GM23338 (cell line): Measurements from ENCODE around the gene BCR. TPM values are rescaled to one million over a fixed set of nuclear protein-coding genes. Genes with fewer than 3 reads are reported as not detected.

ENCODE experiments used
- ATAC-seq: fragments of 200-7000 bp; cut with Tn5 transposase; 3 replicates; pipeline ENCODE4 v1.9.1; 2020
- DNase-seq: peaks from one replicate; pipeline ENCODE4 v3.0.0-alpha.2; 2015; ENCODE audit warnings: low spot score
- H2AFZ ChIP-seq: fragments of 200-600 bp; sonication (generic); 2 replicates; pipeline ENCODE4 v1.8.0; 2016; ENCODE audit warnings: antibody characterized with exemption, mild to moderate bottlenecking, moderate library complexity
- H3F3A ChIP-seq: fragments of 200-600 bp; sonication (generic); replicated peaks from 2 replicates; pipeline ENCODE4 v1.8.0; 2017; ENCODE audit warnings: antibody characterized with exemption, mixed run types, low read depth
- H3K27ac ChIP-seq: fragments of 200-600 bp; sonication (generic); 2 replicates; pipeline ENCODE4 v1.6.1; 2016; ENCODE audit warnings: low read depth
- H3K27me3 ChIP-seq: fragments of 200-600 bp; sonication (generic); 2 replicates; pipeline ENCODE4 v1.8.0; 2016; ENCODE audit warnings: mild to moderate bottlenecking, mixed run types, moderate library complexity; ENCODE audit not compliant: insufficient read depth
- H3K36me3 ChIP-seq: fragments of 200-600 bp; sonication (generic); 2 replicates; pipeline ENCODE4 v1.8.0; 2016; ENCODE audit warnings: mild to moderate bottlenecking; ENCODE audit not compliant: insufficient read depth
- H3K4me1 ChIP-seq: fragments of 200-600 bp; sonication (generic); 2 replicates; pipeline ENCODE4 v1.8.0; 2016; ENCODE audit warnings: mild to moderate bottlenecking, moderate library complexity; ENCODE audit not compliant: insufficient read depth
- H3K4me2 ChIP-seq: fragments of 200-600 bp; sonication (generic); 2 replicates; pipeline ENCODE4 v1.7.1; 2017; ENCODE audit warnings: mixed run types
- H3K4me3 ChIP-seq: fragments of 200-600 bp; sonication (generic); 2 replicates; pipeline ENCODE4 v1.6.1; 2016; ENCODE audit warnings: mixed run types
- H3K79me2 ChIP-seq: fragments of 200-600 bp; sonication (generic); replicated peaks from 2 replicates; pipeline ENCODE4 v1.8.0; 2017; ENCODE audit warnings: mild to moderate bottlenecking; ENCODE audit not compliant: insufficient read depth
- H3K9me2 ChIP-seq: fragments of 200-600 bp; sonication (generic); 2 replicates; pipeline ENCODE4 v1.8.0; 2017; ENCODE audit not compliant: insufficient read depth
- H4K20me1 ChIP-seq: fragments of 200-600 bp; sonication (generic); replicated peaks from 2 replicates; pipeline ENCODE4 v1.8.0; 2017; ENCODE audit warnings: mild to moderate bottlenecking; ENCODE audit not compliant: insufficient read depth
- H3K27ac Mint-ChIP-seq: 2 replicates; pipeline ENCODE4 v1.8.0; 2020; ENCODE audit warnings: inconsistent platforms, mild to moderate bottlenecking, moderate library complexity, mixed read lengths
- H3K27me3 Mint-ChIP-seq: 3 replicates; pipeline ENCODE4 v1.8.0; 2022; ENCODE audit warnings: low read depth, mild to moderate bottlenecking, moderate library complexity, mixed read lengths, inconsistent platforms; ENCODE audit not compliant: insufficient read depth, poor library complexity
- H3K36me3 Mint-ChIP-seq: 3 replicates; pipeline ENCODE4 v1.8.0; 2021; ENCODE audit warnings: low read depth, mild to moderate bottlenecking, inconsistent platforms, moderate library complexity, mixed read lengths
- H3K4me1 Mint-ChIP-seq: 3 replicates; pipeline ENCODE4 v1.8.0; 2020; ENCODE audit warnings: mild to moderate bottlenecking, inconsistent platforms, mixed read lengths
- H3K4me3 Mint-ChIP-seq: 3 replicates; pipeline ENCODE4 v1.8.0; 2021; ENCODE audit warnings: moderate library complexity, mild to moderate bottlenecking, inconsistent platforms, mixed read lengths
- H3K9me3 Mint-ChIP-seq: 3 replicates; pipeline ENCODE4 v1.8.0; 2020; ENCODE audit warnings: moderate library complexity, mild to moderate bottlenecking, inconsistent platforms, mixed read lengths
- CREB1 ChIP-seq: fragments of 250-450 bp; sonication (Bioruptor Pico); IDR thresholded peaks from 2 replicates; pipeline ENCODE4 v1.5.0; 2020; ENCODE audit warnings: low read depth, mild to moderate bottlenecking, moderate library complexity
- CTCF ChIP-seq, 2 experiments: fragments of 200-600 bp in 1 of 2; sonication (generic) in 1 of 2; conservative IDR thresholded peaks; 2 replicates each; pipeline versions ENCODE4 v1.5.1 to v1.6.1; 2016 to 2017; ENCODE audit warnings: antibody characterized with exemption in 2 of 2, low read depth in 2 of 2, mild to moderate bottlenecking in 2 of 2, moderate library complexity in 1 of 2
- ETS1 ChIP-seq: IDR thresholded peaks from 2 replicates; pipeline ENCODE4 v1.6.1; 2016; ENCODE audit warnings: antibody characterized with exemption
- EZH2 ChIP-seq: fragments of 200-600 bp; sonication (generic); IDR thresholded peaks from one replicate; pipeline ENCODE4 v1.8.0; 2017; ENCODE audit warnings: antibody characterized with exemption, mild to moderate bottlenecking, low read depth; ENCODE audit not compliant: unreplicated experiment
- EZH2phosphoT487 ChIP-seq: fragments of 200-600 bp; sonication (generic); IDR thresholded peaks from one replicate; pipeline ENCODE4 v1.8.1; 2018; ENCODE audit warnings: antibody characterized with exemption; ENCODE audit not compliant: unreplicated experiment
- JUNB ChIP-seq: IDR thresholded peaks from one replicate; pipeline ENCODE4 v1.6.1; 2016; ENCODE audit warnings: antibody characterized with exemption; ENCODE audit not compliant: unreplicated experiment
- NANOG ChIP-seq: IDR thresholded peaks from 2 replicates; pipeline ENCODE4 v1.6.1; 2016; ENCODE audit warnings: antibody characterized with exemption, borderline replicate concordance
- POLR2AphosphoS5 ChIP-seq: IDR thresholded peaks from 2 replicates; pipeline ENCODE4 v1.6.1; 2016; ENCODE audit warnings: antibody characterized with exemption, low read depth
- STAT1 ChIP-seq: IDR thresholded peaks from one replicate; pipeline ENCODE4 v1.6.1; 2016; ENCODE audit warnings: antibody characterized with exemption; ENCODE audit not compliant: unreplicated experiment
- ZNF114 ChIP-seq: fragments of 250-450 bp; sonication (Bioruptor Pico); IDR thresholded peaks from 2 replicates; pipeline ENCODE4 v1.5.0; 2020; ENCODE audit warnings: mild to moderate bottlenecking, moderate library complexity
- ZNF331 ChIP-seq: fragments of 250-450 bp; sonication (Bioruptor Pico); IDR thresholded peaks from 2 replicates; pipeline ENCODE4 v1.5.0; 2020; ENCODE audit warnings: low read depth, mild to moderate bottlenecking, moderate library complexity
- ZNF462 ChIP-seq: fragments of 250-450 bp; sonication (Bioruptor Pico); IDR thresholded peaks from 2 replicates; pipeline ENCODE4 v1.5.0; 2020; ENCODE audit warnings: mild to moderate bottlenecking, moderate library complexity
- polyA plus RNA-seq: library from polyadenylated mRNA; unstranded; fragments of >200 nt; fragmentation: Nextera tagmentation; extraction: Ambion mirVana; gene quantifications from 2 replicates; pipeline ENCODE4 v1.2.1, GENCODE V29; 2016
- total RNA-seq: library from RNA; depleted of rRNA; stranded (reverse); fragments of >200 nt; shearing (Covaris generic); gene quantifications from 2 replicates; pipeline ENCODE4 v1.2.3, GENCODE V29; 2014

The BCR gene
- total and polyA plus RNA-seq, 2 experiments from 2014 or later, result 17.7 to 121 TPM

DNA sequence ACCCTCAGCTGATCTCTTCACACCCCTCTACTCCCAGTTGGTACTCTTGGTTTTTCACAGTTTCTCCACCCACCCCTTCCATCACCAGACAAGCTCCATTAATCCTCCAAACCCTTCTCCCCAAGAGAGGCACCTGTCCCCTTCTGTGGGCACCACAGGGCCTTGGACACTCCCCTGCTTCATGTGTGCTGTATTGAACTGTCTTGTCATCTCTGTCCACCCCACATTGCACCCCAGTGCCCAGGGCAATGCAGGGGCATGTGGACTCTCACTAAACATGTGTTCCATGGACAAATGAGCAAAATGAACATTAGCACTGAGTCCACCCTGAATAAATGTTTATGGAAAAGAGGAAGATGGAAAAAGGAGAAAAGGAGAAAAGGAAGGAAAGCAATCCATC, 181.4 kb downstream of the BCR start:
- DNase-seq, result no peak
- no peak for ATAC-seq
- Histone ChIP-seq H3F3A (no peaks in the 10 kb centered on the region), H3K27ac (no peak overlapping the region), H3K4me1 (0 out of 2 replicates have a peak, but pooled peaks cover under 1% of the 10 kb centered on the region), H3K4me3 (no peak overlapping the region), H2AFZ (no peak overlapping the region), H3K27me3 (peaks cover 99% of the 10 kb centered on the region), H3K79me2 (no peaks in the 10 kb centered on the region), H3K9me2 (no peaks in the 10 kb centered on the region), H3K4me2 (no peak overlapping the region), H3K36me3 (no peaks in the 10 kb centered on the region), H4K20me1 (peaks cover 15% of the 10 kb centered on the region; the same call in 1 of the 2 replicates)
- Mint-ChIP-seq H3K27me3 (peaks cover 68% of the 10 kb centered on the region), H3K4me3 (no peak overlapping the region), H3K27ac (no peak overlapping the region), H3K4me1 (peaks cover under 1% of the 10 kb centered on the region; the same call in 1 of the 3 replicates), H3K9me3 (peaks cover 12% of the 10 kb centered on the region), H3K36me3 (no peaks in the 10 kb centered on the region)
- no peak for TF ChIP-seq ZNF331
- TF ChIP-seq JUNB, result no peak
- no peak for TF ChIP-seq NANOG
- no peak for TF ChIP-seq POLR2AphosphoS5
- TF ChIP-seq ZNF462, result no peak
- no peak for TF ChIP-seq CREB1 (CRISPR knock-in tag)
- no peak for TF ChIP-seq STAT1
- TF ChIP-seq EZH2, result no peak
- no peak for TF ChIP-seq ETS1
- no peak for TF ChIP-seq ZNF114 (CRISPR knock-in tag)
- no peak for TF ChIP-seq CTCF (conservative IDR thresholded peaks at IDR 0.05; ENCODE audit: low read depth in 2 of 2)
- TF ChIP-seq EZH2phosphoT487, result no peak
